ENCODE measurements around the gene TPM1. TPM values are rescaled to one million over a fixed set of nuclear protein-coding genes. Genes with fewer than 3 reads are reported as not detected.
"Not testable (repeated sequence)": the region's sequence is repeated elsewhere in the genome, so short reads cannot be mapped to it uniquely, and the experiment has no call there.

The TPM1 gene
- total RNA-seq, 1 experiment from 2014 or later: 298 TPM

GRCh38 chr15:63103416-63103815 lies 60.9 kb downstream of the TPM1 start:
- TF ChIP-seq REST (IDR thresholded peaks at IDR 0.05; ENCODE audit: insufficient read depth in 1 of 2, low read depth in 2 of 2, low read length in 1 of 2): no peak
- TF ChIP-seq TCF7L2 (IDR thresholded peaks at IDR 0.05; ENCODE audit: low read depth, low read length): no peak
- no peak for TF ChIP-seq SIN3A (IDR thresholded peaks at IDR 0.05; ENCODE audit: borderline replicate concordance, insufficient read depth, low read depth, low read length)
- no peak for TF ChIP-seq CTCF (IDR thresholded peaks at IDR 0.05)
- TF ChIP-seq POLR2AphosphoS5 (IDR thresholded peaks at IDR 0.05; ENCODE audit: low read depth, low read length): no peak
- Histone ChIP-seq H3K4me1 (ENCODE audit: control insufficient read depth, insufficient read depth, low read length) (peaks cover 4% of the 10 kb centered on the region; the same call in 1 of the 2 replicates), H3K36me3 (ENCODE audit: control insufficient read depth, insufficient read depth, low read length) (no peaks in the 10 kb centered on the region), H3K27ac (ENCODE audit: low read length) (no peak overlapping the region), H3K9me3 (ENCODE audit: control insufficient read depth, insufficient read depth, low read depth, low read length) (no peaks in the 10 kb centered on the region), H3K27me3 (ENCODE audit: control insufficient read depth, insufficient read depth, low read length) (no peaks in the 10 kb centered on the region), H3K4me3 (ENCODE audit: low read depth in 2 of 2, low read length in 2 of 2) (no peak overlapping the region)
- ChIA-PET CTCF (no interaction called here), POLR2A (no interaction called here)
- ATAC-seq: no peak
- in situ Hi-C loops (cut with HindIII; ENCODE audit: low pct_unique_long_range_greater_than_20kb, low sequenced_read_pairs) (no loop called here), intact Hi-C loops (cut with micrococcal nuclease; ENCODE audit: unreplicated experiment) (no loop called here)
- DNase-seq (ENCODE audit: low read depth, low spot score): no peak
- BruUV-seq (replicated peaks): no TSS peak

GRCh38 chr15:63104727-63105126 lies 62.2 kb downstream of the TPM1 start:
- Histone ChIP-seq H3K36me3 (ENCODE audit: control insufficient read depth, insufficient read depth, low read length) (no peaks in the 10 kb centered on the region), H3K27ac (ENCODE audit: low read length) (no peak overlapping the region), H3K27me3 (ENCODE audit: control insufficient read depth, insufficient read depth, low read length) (no peaks in the 10 kb centered on the region), H3K4me1 (ENCODE audit: control insufficient read depth, insufficient read depth, low read length) (peaks cover 4% of the 10 kb centered on the region; the same call in 1 of the 2 replicates), H3K9me3 (ENCODE audit: control insufficient read depth, insufficient read depth, low read depth, low read length) (no peaks in the 10 kb centered on the region), H3K4me3 (ENCODE audit: low read depth in 2 of 2, low read length in 2 of 2) (no peak overlapping the region)
- ChIA-PET POLR2A (no interaction called here), CTCF (interaction anchor here (0.5 kb wide), 1 partner anchor 365 kb away, joined by 10 read pairs; no protein-coding TSS in a partner anchor)
- ATAC-seq: no peak
- in situ Hi-C loops (cut with HindIII; ENCODE audit: low pct_unique_long_range_greater_than_20kb, low sequenced_read_pairs) (no loop called here), intact Hi-C loops (cut with micrococcal nuclease; ENCODE audit: unreplicated experiment) (no loop called here)
- no peak for DNase-seq (ENCODE audit: low read depth, low spot score)
- TF ChIP-seq CTCF (IDR thresholded peaks at IDR 0.05): no peak
- TF ChIP-seq SIN3A (IDR thresholded peaks at IDR 0.05; ENCODE audit: borderline replicate concordance, insufficient read depth, low read depth, low read length): no peak
- TF ChIP-seq REST (IDR thresholded peaks at IDR 0.05; ENCODE audit: insufficient read depth in 1 of 2, low read depth in 2 of 2, low read length in 1 of 2): no peak
- TF ChIP-seq POLR2AphosphoS5 (IDR thresholded peaks at IDR 0.05; ENCODE audit: low read depth, low read length): no peak
- no peak for TF ChIP-seq TCF7L2 (IDR thresholded peaks at IDR 0.05; ENCODE audit: low read depth, low read length)
- BruUV-seq (replicated peaks): no TSS peak

GRCh38 chr15:63105354-63105753 lies 62.8 kb downstream of the TPM1 start:
- H3K27ac ChIP-seq (ENCODE audit: low read length); DNase-seq (ENCODE audit: low read depth, low spot score); H3K9me3 ChIP-seq (ENCODE audit: control insufficient read depth, insufficient read depth, low read depth, low read length); POLR2A ChIA-PET; H3K4me3 ChIP-seq (ENCODE audit: low read depth in 2 of 2, low read length in 2 of 2); H3K36me3 ChIP-seq (ENCODE audit: control insufficient read depth, insufficient read depth, low read length); H3K27me3 ChIP-seq (ENCODE audit: control insufficient read depth, insufficient read depth, low read length); in situ Hi-C loops (cut with HindIII; ENCODE audit: low pct_unique_long_range_greater_than_20kb, low sequenced_read_pairs); H3K4me1 ChIP-seq (ENCODE audit: control insufficient read depth, insufficient read depth, low read length); BruUV-seq (replicated peaks); CTCF ChIA-PET; ATAC-seq; intact Hi-C loops (cut with micrococcal nuclease; ENCODE audit: unreplicated experiment): not testable (repeated sequence)

All from Panc1 (cell line).